PC-3 (cell line): Measurements from ENCODE around the gene AIFM3. TPM values are rescaled to one million over a fixed set of nuclear protein-coding genes. Genes with fewer than 3 reads are reported as not detected.

Experiments used
- ATAC-seq: fragments of 200-7000 bp; cut with Tn5 transposase; 2 replicates; pipeline ENCODE4 v1.9.1; 2020; ENCODE audit warnings: mild to moderate bottlenecking, moderate library complexity
- BruUV-seq: library from RNA; stranded (reverse); fragments of 400-500 nt; replicated peaks from 2 replicates; lab custom pipeline; 2021; lab: Mats Ljungman, UMichigan
- CTCF ChIA-PET: fragments of 300-600 bp; sonication (Branson Sonifier 250); formaldehyde crosslinking; loops from one replicate; lab custom pipeline; 2022; ENCODE audit warnings: antibody characterized with exemption; lab: Charles Lee
- POLR2A ChIA-PET: fragments of 300-600 bp; sonication (Branson Sonifier 250); formaldehyde crosslinking; loops from one replicate; lab custom pipeline; 2022; ENCODE audit warnings: antibody characterized with exemption; ENCODE audit not compliant: unreplicated experiment; lab: Charles Lee
- DNase-seq: peaks from one replicate; pipeline ENCODE4 v3.0.0-alpha.2; 2015
- H2AFZ ChIP-seq: fragments of 300-600 bp; sonication (generic); 2 replicates; pipeline ENCODE4 v1.6.0; 2016; ENCODE audit warnings: antibody characterized with exemption, low read length
- H3F3A ChIP-seq: fragments of 300-600 bp; sonication (generic); one replicate; pipeline ENCODE4 v1.6.0; 2017; ENCODE audit warnings: antibody characterized with exemption, low read length, control low read depth, mild to moderate bottlenecking; ENCODE audit not compliant: unreplicated experiment
- H3K27ac ChIP-seq: fragments of 300-600 bp; sonication (generic); 2 replicates; pipeline ENCODE4 v1.5.1; 2016; ENCODE audit warnings: mild to moderate bottlenecking, low read length
- H3K27me3 ChIP-seq: fragments of 300-600 bp; sonication (generic); 2 replicates; pipeline ENCODE4 v1.6.1; 2016; ENCODE audit warnings: low read length, mixed read lengths
- H3K36me3 ChIP-seq: fragments of 300-600 bp; sonication (generic); 2 replicates; pipeline ENCODE4 v1.6.1; 2016; ENCODE audit warnings: low read depth, mixed run types, low read length, mixed read lengths
- H3K4me1 ChIP-seq: fragments of 300-600 bp; sonication (generic); 2 replicates; pipeline ENCODE4 v1.5.1; 2016; ENCODE audit warnings: low read length; ENCODE audit not compliant: insufficient read depth
- H3K4me2 ChIP-seq: fragments of 300-600 bp; sonication (generic); 2 replicates; pipeline ENCODE4 v1.6.0; 2016; ENCODE audit warnings: low read length
- H3K4me3 ChIP-seq: fragments of 300-600 bp; sonication (generic); 2 replicates; pipeline ENCODE4 v1.5.1; 2016; ENCODE audit warnings: mild to moderate bottlenecking, low read length, mixed read lengths
- H3K79me2 ChIP-seq: fragments of 300-600 bp; sonication (generic); 2 replicates; pipeline ENCODE4 v1.6.1; 2017; ENCODE audit warnings: low read length, mixed read lengths
- H3K9ac ChIP-seq: fragments of 300-600 bp; sonication (generic); 2 replicates; pipeline ENCODE4 v1.6.0; 2016; ENCODE audit warnings: mild to moderate bottlenecking, low read length
- H3K9me2 ChIP-seq: fragments of 300-600 bp; sonication (generic); replicated peaks from 2 replicates; pipeline ENCODE4 v1.6.1; 2016; ENCODE audit warnings: mixed run types, low read length, mixed read lengths
- H3K9me3 ChIP-seq: fragments of 300-600 bp; sonication (generic); 2 replicates; pipeline ENCODE4 v1.6.1; 2016; ENCODE audit warnings: low read length, mixed read lengths
- H4K20me1 ChIP-seq: fragments of 300-600 bp; sonication (generic); 2 replicates; pipeline ENCODE4 v1.6.1; 2016; ENCODE audit warnings: low read length, mixed read lengths
- EZH2 ChIP-seq: fragments of 300-600 bp; sonication (generic); IDR thresholded peaks from one replicate; pipeline ENCODE4 v1.6.1; 2017; ENCODE audit warnings: antibody characterized with exemption, mild to moderate bottlenecking, low read length; ENCODE audit not compliant: unreplicated experiment
- EZH2phosphoT487 ChIP-seq: fragments of 300-600 bp; sonication (generic); IDR thresholded peaks from 2 replicates; pipeline ENCODE4 v1.6.1; 2018; ENCODE audit warnings: mild to moderate bottlenecking, antibody characterized with exemption, low read length, borderline replicate concordance
- intact Hi-C: fragments of 100-400 bp; cut with micrococcal nuclease; formaldehyde crosslinking; loops from 2 replicates; pipeline ENCODE4 v1.9.0; 2023
- total RNA-seq: library from RNA; depleted of rRNA; stranded (reverse); fragments of >200 nt; gene quantifications from 2 replicates; pipeline ENCODE4 v1.2.3, GENCODE V29; 2014
- TF ChIP-seq, protein P1 (sequence below): fragments of 300-600 bp; sonication (generic); conservative IDR thresholded peaks from 2 replicates; pipeline ENCODE4 v1.5.1; 2017; ENCODE audit warnings: antibody characterized with exemption, low read depth, mild to moderate bottlenecking, low read length

The AIFM3 gene
- total RNA-seq, 1 experiment from 2014 or later: 1.5 TPM

DNA sequence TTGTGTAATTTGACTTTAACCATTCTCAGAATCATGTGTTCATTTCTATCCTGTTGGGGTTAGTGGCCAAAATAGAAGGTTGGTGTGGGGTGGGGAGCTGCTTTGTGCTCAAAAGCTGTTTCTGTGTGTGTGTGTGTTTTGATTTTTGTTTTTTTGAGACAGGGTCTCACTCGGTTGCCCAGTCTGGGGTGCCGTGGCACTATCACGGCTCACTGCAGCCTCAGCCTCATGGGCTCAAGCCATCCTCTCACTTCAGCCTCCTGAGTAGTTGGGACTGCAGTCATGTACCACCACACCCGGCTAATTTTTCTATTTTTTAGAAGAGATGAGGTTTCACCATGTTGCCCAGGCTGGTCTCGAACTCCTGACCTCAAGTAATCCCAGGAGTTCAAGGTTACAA lies 18.1 kb upstream of the AIFM3 start:
- Histone ChIP-seq H3K9ac (no peak overlapping the region), H3K9me2 (no peaks in the 10 kb centered on the region), H3K79me2 (peaks cover 100% of the 10 kb centered on the region), H3F3A (no peaks in the 10 kb centered on the region), H2AFZ (no peak overlapping the region), H3K4me2 (no peak overlapping the region), H3K27ac (no peak overlapping the region), H4K20me1 (peaks cover 34% of the 10 kb centered on the region), H3K9me3 (no peaks in the 10 kb centered on the region), H3K4me1 (peaks cover 18% of the 10 kb centered on the region; the same call in 1 of the 2 replicates), H3K27me3 (no peaks in the 10 kb centered on the region), H3K4me3 (no peak overlapping the region), H3K36me3 (peaks cover 39% of the 10 kb centered on the region; the same call in 1 of the 2 replicates)
- DNase-seq (no peak), ATAC-seq (no peak)
- ChIA-PET CTCF (no interaction called here), POLR2A (no interaction called here)
- no peak for TF ChIP-seq EZH2phosphoT487
- TF ChIP-seq EZH2: no peak
- TF ChIP-seq, protein P1, sequence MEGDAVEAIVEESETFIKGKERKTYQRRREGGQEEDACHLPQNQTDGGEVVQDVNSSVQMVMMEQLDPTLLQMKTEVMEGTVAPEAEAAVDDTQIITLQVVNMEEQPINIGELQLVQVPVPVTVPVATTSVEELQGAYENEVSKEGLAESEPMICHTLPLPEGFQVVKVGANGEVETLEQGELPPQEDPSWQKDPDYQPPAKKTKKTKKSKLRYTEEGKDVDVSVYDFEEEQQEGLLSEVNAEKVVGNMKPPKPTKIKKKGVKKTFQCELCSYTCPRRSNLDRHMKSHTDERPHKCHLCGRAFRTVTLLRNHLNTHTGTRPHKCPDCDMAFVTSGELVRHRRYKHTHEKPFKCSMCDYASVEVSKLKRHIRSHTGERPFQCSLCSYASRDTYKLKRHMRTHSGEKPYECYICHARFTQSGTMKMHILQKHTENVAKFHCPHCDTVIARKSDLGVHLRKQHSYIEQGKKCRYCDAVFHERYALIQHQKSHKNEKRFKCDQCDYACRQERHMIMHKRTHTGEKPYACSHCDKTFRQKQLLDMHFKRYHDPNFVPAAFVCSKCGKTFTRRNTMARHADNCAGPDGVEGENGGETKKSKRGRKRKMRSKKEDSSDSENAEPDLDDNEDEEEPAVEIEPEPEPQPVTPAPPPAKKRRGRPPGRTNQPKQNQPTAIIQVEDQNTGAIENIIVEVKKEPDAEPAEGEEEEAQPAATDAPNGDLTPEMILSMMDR: no peak
- intact Hi-C loops: no loop called here
- BruUV-seq: no TSS peak

DNA sequence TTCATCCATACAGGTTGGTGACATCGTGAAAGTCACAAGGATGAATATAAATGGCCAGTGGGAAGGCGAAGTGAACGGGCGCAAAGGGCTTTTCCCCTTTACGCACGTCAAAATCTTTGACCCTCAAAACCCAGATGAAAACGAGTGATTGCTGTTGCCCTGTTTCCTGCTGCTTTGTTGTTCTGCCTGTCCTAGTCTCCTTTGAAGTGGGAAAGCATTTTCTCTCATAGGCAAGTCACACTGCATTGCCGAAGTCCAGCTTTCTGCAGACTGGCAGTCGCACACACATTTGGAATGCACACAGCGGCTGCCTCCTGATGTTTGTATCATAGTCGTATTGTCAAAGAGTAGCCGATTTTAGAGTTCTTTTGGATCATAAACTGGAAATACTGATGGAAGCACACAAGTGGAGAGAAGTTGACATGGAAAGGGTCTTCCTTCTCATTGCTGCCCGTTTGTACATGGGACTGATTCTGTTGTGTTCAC lies 17.3 kb upstream of the AIFM3 start:
- ATAC-seq (no peak), DNase-seq (no peak)
- TF ChIP-seq EZH2 (no peak), EZH2phosphoT487 (no peak)
- TF ChIP-seq, protein P1: no peak
- H3K27me3 ChIP-seq: no peaks in the 10 kb centered on the region
- ChIA-PET POLR2A (no interaction called here), CTCF (no interaction called here)
- no peak overlapping the region for H2AFZ ChIP-seq
- no TSS peak for BruUV-seq
- no peak overlapping the region for H3K9ac ChIP-seq
- H3K4me1 ChIP-seq: peaks cover 18% of the 10 kb centered on the region; the same call in 1 of the 2 replicates
- H3K27ac ChIP-seq: no peak overlapping the region
- H3K9me2 ChIP-seq: no peaks in the 10 kb centered on the region
- peaks cover 97% of the 10 kb centered on the region for H3K79me2 ChIP-seq
- H4K20me1 ChIP-seq: peaks cover 34% of the 10 kb centered on the region
- H3K36me3 ChIP-seq: peaks cover 39% of the 10 kb centered on the region; the same call in 1 of the 2 replicates
- intact Hi-C loops: loop anchor here (5.0 kb wide), 1 partner anchor 62 kb away; no protein-coding TSS in a partner anchor
- no peak overlapping the region for H3K4me2 ChIP-seq
- no peaks in the 10 kb centered on the region for H3F3A ChIP-seq
- H3K9me3 ChIP-seq: no peaks in the 10 kb centered on the region
- H3K4me3 ChIP-seq: no peak overlapping the region

DNA sequence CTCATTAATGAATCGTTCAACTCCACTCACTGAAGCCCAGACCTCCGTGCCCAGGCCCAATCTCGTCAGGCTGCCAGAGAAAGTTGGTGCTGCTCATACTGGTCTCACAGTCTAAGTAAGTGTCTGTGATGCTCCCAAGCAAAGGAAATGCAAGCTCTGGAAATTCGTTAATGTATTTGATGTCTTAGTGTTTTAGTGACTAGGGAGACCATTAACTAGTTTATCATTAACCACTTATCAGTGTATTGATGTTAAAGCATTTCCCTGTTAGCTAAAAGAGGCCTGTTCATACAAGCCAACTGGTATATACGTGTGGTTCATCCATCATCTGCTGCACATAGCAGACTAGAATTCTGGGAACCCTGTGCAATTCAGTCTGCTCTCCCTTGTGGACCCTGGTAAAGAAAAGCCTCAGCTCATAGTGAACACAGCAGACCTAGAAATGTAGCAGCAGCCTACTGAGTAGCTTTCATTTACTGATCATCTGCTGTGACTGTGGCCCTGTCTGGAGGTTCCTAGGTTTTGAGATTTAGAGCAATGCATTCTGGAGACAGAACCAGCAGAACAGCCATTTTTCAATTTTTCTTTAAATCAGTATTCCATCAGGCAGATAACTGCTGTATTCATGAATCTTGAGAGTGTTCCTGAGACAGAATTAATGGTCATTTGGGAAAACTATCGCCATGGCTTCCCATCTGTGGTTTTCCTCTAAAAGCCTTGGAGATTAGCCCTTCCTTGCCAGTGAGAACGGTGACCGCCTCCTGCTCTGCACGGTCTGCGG lies 15.7 kb upstream of the AIFM3 start:
- Histone ChIP-seq H4K20me1 (peaks cover 23% of the 10 kb centered on the region), H3K4me1 (peaks cover 13% of the 10 kb centered on the region), H3F3A (peaks cover 4% of the 10 kb centered on the region), H3K27ac (no peak overlapping the region), H3K27me3 (no peaks in the 10 kb centered on the region), H3K79me2 (peaks cover 81% of the 10 kb centered on the region), H3K4me2 (no peak overlapping the region), H3K9ac (no peak overlapping the region), H3K9me2 (no peaks in the 10 kb centered on the region), H2AFZ (no peak overlapping the region), H3K4me3 (no peak overlapping the region), H3K36me3 (peaks cover 39% of the 10 kb centered on the region; the same call in 1 of the 2 replicates), H3K9me3 (no peaks in the 10 kb centered on the region)
- no peak for DNase-seq
- ATAC-seq: no peak
- intact Hi-C loops: loop anchor here (5.0 kb wide), 1 partner anchor 64 kb away; no protein-coding TSS in a partner anchor
- BruUV-seq: no TSS peak
- ChIA-PET CTCF (no interaction called here), POLR2A (no interaction called here)
- TF ChIP-seq, protein P1: no peak
- no peak for TF ChIP-seq EZH2phosphoT487
- no peak for TF ChIP-seq EZH2
